ENCODE measurements around the gene PAXIP1.

Gene PAXIP1

DNA sequence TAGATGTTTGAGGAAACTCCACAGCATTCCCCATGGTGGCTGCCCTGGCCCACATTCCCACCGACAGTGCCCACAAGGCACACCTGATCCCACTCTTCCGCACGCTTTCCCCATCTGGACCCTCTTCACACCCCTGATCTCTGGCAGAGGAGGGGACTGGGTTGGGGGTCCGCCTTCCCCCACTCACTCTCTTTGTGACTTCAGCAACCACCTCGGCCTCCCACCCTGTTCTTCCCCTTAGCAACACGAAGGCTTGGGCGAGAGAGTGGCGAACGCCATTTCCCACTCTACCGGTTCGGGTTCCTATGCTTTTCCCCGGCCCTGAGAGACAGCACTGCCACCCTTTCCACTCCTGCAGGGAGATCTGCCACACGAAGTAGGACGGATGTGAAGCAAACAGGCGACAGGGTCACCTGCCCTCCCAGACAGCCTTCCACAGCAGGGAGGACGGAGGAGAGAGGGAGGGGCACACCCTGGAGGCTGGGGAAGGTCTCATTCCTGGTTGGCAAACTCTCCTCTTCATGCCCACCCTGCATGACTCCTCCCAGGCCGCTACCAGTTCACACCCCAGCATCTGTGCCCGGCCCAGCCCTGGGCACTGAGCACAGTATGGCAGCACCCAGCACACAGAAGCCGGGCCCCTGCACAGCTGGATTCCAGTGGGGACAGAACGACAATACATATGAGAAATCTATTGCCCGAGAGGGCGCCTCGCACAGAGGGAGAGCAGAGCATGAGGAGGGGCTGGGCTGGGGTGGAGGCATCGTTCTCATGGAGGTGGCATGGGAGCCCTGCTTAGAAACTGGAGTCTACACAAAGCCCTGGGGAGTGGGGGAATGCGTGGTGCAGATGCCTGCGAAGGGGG lies 93.5 kb downstream of the PAXIP1 start:
- no peak for TF ChIP-seq CTCF (IDR thresholded peaks at IDR 0.05; ENCODE audit: borderline replicate concordance, insufficient read depth, low read depth, low read length)
- no peak overlapping the region for H3K4me3 ChIP-seq (ENCODE audit: low read depth, low read length)

GRCh38 chr7:154907651-154908620 lies 95.0 kb downstream of the PAXIP1 start:
- no peak overlapping the region for H3K4me3 ChIP-seq (ENCODE audit: low read depth, low read length)
- TF ChIP-seq CTCF (IDR thresholded peaks at IDR 0.05; ENCODE audit: borderline replicate concordance, insufficient read depth, low read depth, low read length), result no peak

GRCh38 chr7:154906736-154907355 lies 96.1 kb downstream of the PAXIP1 start:
- TF ChIP-seq CTCF (IDR thresholded peaks at IDR 0.05; ENCODE audit: borderline replicate concordance, insufficient read depth, low read depth, low read length), result no peak
- H3K4me3 ChIP-seq (ENCODE audit: low read depth, low read length), result no peak overlapping the region

GRCh38 chr7:154906201-154906600 lies 96.7 kb downstream of the PAXIP1 start:
- H3K4me3 ChIP-seq (ENCODE audit: low read depth, low read length), result no peak overlapping the region
- no peak for TF ChIP-seq CTCF (IDR thresholded peaks at IDR 0.05; ENCODE audit: borderline replicate concordance, insufficient read depth, low read depth, low read length)

DNA sequence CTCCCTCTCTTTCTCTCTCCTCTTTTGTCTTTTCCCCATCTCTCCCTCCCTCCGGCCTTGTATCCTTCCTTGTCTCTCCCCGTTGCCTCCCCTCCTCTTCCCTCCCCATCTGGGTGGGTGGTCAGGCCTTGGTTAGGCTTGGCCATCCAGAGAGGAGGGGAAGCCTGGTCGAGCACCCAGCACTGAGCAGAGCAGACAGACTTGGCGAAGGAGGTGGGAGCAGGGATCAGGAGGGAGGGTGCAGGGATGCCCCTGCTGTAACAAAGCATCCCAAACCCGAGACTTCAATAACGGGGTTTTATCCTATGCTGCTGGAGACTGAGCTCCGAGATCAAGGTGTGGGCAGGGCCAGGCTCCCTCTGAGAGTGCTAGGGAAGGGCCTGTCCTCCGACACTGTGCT lies 97.3 kb downstream of the PAXIP1 start:
- H3K4me3 ChIP-seq (ENCODE audit: low read depth, low read length), result no peak overlapping the region
- TF ChIP-seq CTCF (IDR thresholded peaks at IDR 0.05; ENCODE audit: borderline replicate concordance, insufficient read depth, low read depth, low read length), result no peak

DNA sequence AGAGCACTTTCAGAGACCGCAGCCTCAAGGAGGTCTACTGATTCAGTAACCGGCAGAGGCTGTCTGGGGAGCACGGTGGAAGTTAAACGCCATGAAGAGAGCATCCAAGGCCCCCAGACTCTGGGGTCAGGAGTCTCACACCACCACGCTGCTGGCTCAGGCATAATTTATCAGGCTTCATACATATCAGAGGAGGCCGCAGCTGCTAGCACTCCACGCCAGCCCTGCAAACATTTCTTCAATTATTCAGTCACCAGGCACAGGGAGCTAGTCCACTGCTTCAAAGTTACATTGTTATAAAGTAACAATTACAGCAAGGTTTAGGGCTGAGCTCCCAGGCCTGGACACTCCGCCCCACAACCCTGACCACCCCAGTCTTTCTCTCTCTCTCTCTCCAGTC lies 97.8 kb downstream of the PAXIP1 start:
- H3K4me3 ChIP-seq (ENCODE audit: low read depth, low read length), result no peak overlapping the region
- no peak for TF ChIP-seq CTCF (IDR thresholded peaks at IDR 0.05; ENCODE audit: borderline replicate concordance, insufficient read depth, low read depth, low read length)

Data from GM12875 (cell line).